Dendritic cell treated with granulocyte-macrophage colony-stimulating factor and Interleukin-4, amounts not matched to agents 40 ng/mL and 50 ng/mL, for 4 days (primary cell): Measurements from ENCODE around the gene SGPP2.

Source experiments
- H3K27ac Mint-ChIP-seq: one replicate; pipeline ENCODE4 v1.8.0; 2022; ENCODE audit warnings: mild to moderate bottlenecking, mixed read lengths
- H3K27me3 Mint-ChIP-seq: one replicate; pipeline ENCODE4 v1.8.0; 2022; ENCODE audit warnings: mild to moderate bottlenecking, mixed read lengths
- H3K36me3 Mint-ChIP-seq: one replicate; pipeline ENCODE4 v1.8.0; 2022; ENCODE audit warnings: low read depth, mixed read lengths
- H3K4me1 Mint-ChIP-seq: one replicate; pipeline ENCODE4 v1.8.0; 2022; ENCODE audit warnings: low read depth, mixed read lengths
- H3K4me3 Mint-ChIP-seq: one replicate; pipeline ENCODE4 v1.8.0; 2022; ENCODE audit warnings: mild to moderate bottlenecking, moderate library complexity, mixed read lengths
- H3K9me3 Mint-ChIP-seq: one replicate; pipeline ENCODE4 v1.8.0; 2022; ENCODE audit warnings: mixed read lengths
- intact Hi-C: fragments of 100-400 bp; cut with micrococcal nuclease; formaldehyde crosslinking; loops from one replicate; pipeline ENCODE4 v1.15.0; 2022

Gene SGPP2

GRCh38 chr2:222504191-222504590, 79.8 kb downstream of the SGPP2 start:
- no peaks in the 10 kb centered on the region for H3K4me1 Mint-ChIP-seq

DNA sequence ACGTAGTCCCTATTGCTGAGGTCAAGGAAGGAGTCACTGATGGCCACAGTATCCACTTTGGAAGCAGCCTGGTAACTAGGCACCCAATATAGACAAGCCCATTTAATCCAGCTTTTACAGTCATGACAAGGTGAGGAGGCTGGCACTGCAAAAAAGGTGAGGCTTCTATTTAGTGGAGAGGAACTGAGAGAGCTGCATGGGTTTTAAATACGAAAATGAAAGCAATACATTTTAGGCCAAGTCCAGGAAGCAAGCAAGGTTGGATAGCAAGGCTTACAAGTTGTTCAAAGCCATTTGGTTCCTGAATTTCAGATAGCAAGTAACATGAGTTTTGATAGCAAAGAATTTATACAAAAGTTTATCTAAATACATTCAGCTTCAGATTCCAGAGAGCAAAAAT, 80.4 kb downstream of the SGPP2 start:
- no peaks in the 10 kb centered on the region for H3K9me3 Mint-ChIP-seq
- no peaks in the 10 kb centered on the region for H3K4me1 Mint-ChIP-seq
- no peak overlapping the region for H3K27ac Mint-ChIP-seq
- no peaks in the 10 kb centered on the region for H3K36me3 Mint-ChIP-seq
- H3K4me3 Mint-ChIP-seq, result no peak overlapping the region
- intact Hi-C loops, result no loop called here
- H3K27me3 Mint-ChIP-seq, result no peaks in the 10 kb centered on the region

More at GRCh38 chr2:222504191-222504590, 79.8 kb downstream of the SGPP2 start:
- H3K27me3 Mint-ChIP-seq, result no peaks in the 10 kb centered on the region
- H3K4me3 Mint-ChIP-seq, result no peak overlapping the region
- no peaks in the 10 kb centered on the region for H3K9me3 Mint-ChIP-seq
- H3K27ac Mint-ChIP-seq, result no peak overlapping the region
- no peaks in the 10 kb centered on the region for H3K36me3 Mint-ChIP-seq
- intact Hi-C loops, result no loop called here

GRCh38 chr2:222506230-222506935, 82.0 kb downstream of the SGPP2 start:
- Mint-ChIP-seq H3K4me1 (no peaks in the 10 kb centered on the region), H3K9me3 (no peaks in the 10 kb centered on the region), H3K36me3 (no peaks in the 10 kb centered on the region), H3K27me3 (no peaks in the 10 kb centered on the region), H3K27ac (no peak overlapping the region), H3K4me3 (no peak overlapping the region)
- intact Hi-C loops, result no loop called here

GRCh38 chr2:222514901-222515300, 90.6 kb downstream of the SGPP2 start:
- no peak overlapping the region for H3K4me3 Mint-ChIP-seq
- H3K9me3 Mint-ChIP-seq, result no peaks in the 10 kb centered on the region
- intact Hi-C loops, result no loop called here
- H3K36me3 Mint-ChIP-seq, result no peaks in the 10 kb centered on the region
- no peak overlapping the region for H3K27ac Mint-ChIP-seq
- no peaks in the 10 kb centered on the region for H3K4me1 Mint-ChIP-seq
- peaks cover 3% of the 10 kb centered on the region for H3K27me3 Mint-ChIP-seq

GRCh38 chr2:222518570-222519381, 94.4 kb downstream of the SGPP2 start:
- H3K36me3 Mint-ChIP-seq, result no peaks in the 10 kb centered on the region
- no peaks in the 10 kb centered on the region for H3K9me3 Mint-ChIP-seq
- H3K4me3 Mint-ChIP-seq, result no peak overlapping the region
- no peaks in the 10 kb centered on the region for H3K4me1 Mint-ChIP-seq
- H3K27me3 Mint-ChIP-seq, result peaks cover 5% of the 10 kb centered on the region
- H3K27ac Mint-ChIP-seq, result no peak overlapping the region
- intact Hi-C loops, result no loop called here

GRCh38 chr2:222521099-222521498, 96.8 kb downstream of the SGPP2 start:
- H3K27me3 Mint-ChIP-seq, result peaks cover 5% of the 10 kb centered on the region
- no peak overlapping the region for H3K4me3 Mint-ChIP-seq
- no peaks in the 10 kb centered on the region for H3K4me1 Mint-ChIP-seq
- no peaks in the 10 kb centered on the region for H3K9me3 Mint-ChIP-seq
- no peak overlapping the region for H3K27ac Mint-ChIP-seq
- H3K36me3 Mint-ChIP-seq, result no peaks in the 10 kb centered on the region
- intact Hi-C loops, result no loop called here

GRCh38 chr2:222522082-222522481, 97.7 kb downstream of the SGPP2 start:
- Mint-ChIP-seq H3K4me1 (no peaks in the 10 kb centered on the region), H3K27ac (no peak overlapping the region), H3K4me3 (no peak overlapping the region), H3K9me3 (no peaks in the 10 kb centered on the region), H3K27me3 (peaks cover 5% of the 10 kb centered on the region), H3K36me3 (no peaks in the 10 kb centered on the region)
- intact Hi-C loops, result no loop called here

GRCh38 chr2:222523783-222524544, 99.6 kb downstream of the SGPP2 start:
- intact Hi-C loops, result no loop called here
- Mint-ChIP-seq H3K4me3 (no peak overlapping the region), H3K9me3 (no peaks in the 10 kb centered on the region), H3K36me3 (no peaks in the 10 kb centered on the region), H3K27me3 (peaks cover 1% of the 10 kb centered on the region), H3K27ac (no peak overlapping the region), H3K4me1 (no peaks in the 10 kb centered on the region)

- Mint-ChIP-seq H3K4me3 (no peak overlapping the region), H3K36me3 (no peaks in the 10 kb centered on the region), H3K4me1 (no peaks in the 10 kb centered on the region), H3K27me3 (no peaks in the 10 kb centered on the region), H3K27ac (no peak overlapping the region), H3K9me3 (no peaks in the 10 kb centered on the region)
- intact Hi-C loops, result no loop called here
Observed at GRCh38 chr2:222525811-222526210, 101.5 kb downstream of the SGPP2 start.

- Mint-ChIP-seq H3K4me3 (no peak overlapping the region), H3K9me3 (no peaks in the 10 kb centered on the region), H3K27ac (no peak overlapping the region), H3K36me3 (no peaks in the 10 kb centered on the region), H3K27me3 (no peaks in the 10 kb centered on the region), H3K4me1 (no peaks in the 10 kb centered on the region)
- intact Hi-C loops, result no loop called here
Observed at GRCh38 chr2:222526480-222527277, 102.3 kb downstream of the SGPP2 start.

GRCh38 chr2:222532315-222532714, 108.0 kb downstream of the SGPP2 start:
- no peaks in the 10 kb centered on the region for H3K9me3 Mint-ChIP-seq
- intact Hi-C loops, result no loop called here
- H3K27ac Mint-ChIP-seq, result no peak overlapping the region
- peaks cover 10% of the 10 kb centered on the region for H3K27me3 Mint-ChIP-seq
- no peaks in the 10 kb centered on the region for H3K36me3 Mint-ChIP-seq
- no peak overlapping the region for H3K4me3 Mint-ChIP-seq
- H3K4me1 Mint-ChIP-seq, result no peaks in the 10 kb centered on the region

GRCh38 chr2:222535477-222535876, 111.1 kb downstream of the SGPP2 start:
- Mint-ChIP-seq H3K27ac (no peak overlapping the region), H3K9me3 (peaks cover 20% of the 10 kb centered on the region), H3K36me3 (no peaks in the 10 kb centered on the region), H3K4me3 (no peak overlapping the region), H3K4me1 (peaks cover 7% of the 10 kb centered on the region), H3K27me3 (peaks cover 10% of the 10 kb centered on the region)
- intact Hi-C loops, result no loop called here

- H3K27ac Mint-ChIP-seq, result no peak overlapping the region
- intact Hi-C loops, result no loop called here
- H3K27me3 Mint-ChIP-seq, result peaks cover 14% of the 10 kb centered on the region
- no peak overlapping the region for H3K4me3 Mint-ChIP-seq
- no peaks in the 10 kb centered on the region for H3K36me3 Mint-ChIP-seq
- H3K9me3 Mint-ChIP-seq, result peaks cover 20% of the 10 kb centered on the region
- H3K4me1 Mint-ChIP-seq, result peaks cover 7% of the 10 kb centered on the region
Observed at GRCh38 chr2:222538535-222538934, 114.2 kb downstream of the SGPP2 start.
